Measurements from ENCODE around the gene RARA.
"Not testable (repeated sequence)": the region's sequence is repeated elsewhere in the genome, so short reads cannot be mapped to it uniquely, and the experiment has no call there.

Gene RARA

DNA sequence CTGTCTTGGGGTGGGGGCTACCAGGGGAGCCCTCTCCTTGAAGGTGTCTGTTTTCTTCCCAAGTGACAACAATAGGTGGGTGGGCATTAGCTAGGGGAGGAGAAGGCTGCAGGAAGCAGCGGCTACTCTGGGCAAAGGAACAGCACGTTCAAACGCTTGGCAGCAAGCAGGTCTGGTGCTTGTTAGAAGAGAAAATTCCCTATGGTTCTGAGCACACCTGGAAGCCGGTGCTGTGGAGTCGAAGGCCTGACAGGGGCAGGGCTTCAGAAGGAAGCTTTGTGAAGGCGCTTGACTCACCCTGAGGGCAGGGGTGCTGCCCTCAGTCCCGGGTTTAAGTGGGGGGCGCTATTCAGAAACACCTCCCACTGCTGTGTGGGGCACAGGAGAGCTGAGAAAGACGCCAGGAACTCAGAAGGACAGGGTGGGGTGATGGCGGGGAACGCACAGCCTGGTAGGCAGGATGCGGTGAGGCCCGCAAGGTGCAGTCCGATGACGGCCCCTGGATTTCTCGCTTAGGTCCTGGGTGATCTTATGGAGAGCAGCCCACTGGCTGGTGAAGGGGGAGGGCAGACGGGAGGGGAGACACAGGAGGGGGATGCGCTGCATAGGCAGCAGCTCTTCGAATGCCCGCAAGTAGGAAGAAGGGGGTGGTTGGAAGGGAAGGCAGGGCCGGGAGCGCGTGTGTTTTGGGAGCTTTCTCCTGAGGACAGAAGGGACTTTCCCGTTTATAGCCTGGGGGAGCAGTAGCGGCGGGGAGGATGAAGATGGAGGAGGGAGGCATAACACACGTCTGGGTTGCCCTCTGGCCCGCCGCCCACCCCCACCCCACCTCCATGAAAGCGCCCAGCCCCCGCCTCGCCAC, 52.3 kb downstream of the RARA start:
- DNase-seq: no peak

DNA sequence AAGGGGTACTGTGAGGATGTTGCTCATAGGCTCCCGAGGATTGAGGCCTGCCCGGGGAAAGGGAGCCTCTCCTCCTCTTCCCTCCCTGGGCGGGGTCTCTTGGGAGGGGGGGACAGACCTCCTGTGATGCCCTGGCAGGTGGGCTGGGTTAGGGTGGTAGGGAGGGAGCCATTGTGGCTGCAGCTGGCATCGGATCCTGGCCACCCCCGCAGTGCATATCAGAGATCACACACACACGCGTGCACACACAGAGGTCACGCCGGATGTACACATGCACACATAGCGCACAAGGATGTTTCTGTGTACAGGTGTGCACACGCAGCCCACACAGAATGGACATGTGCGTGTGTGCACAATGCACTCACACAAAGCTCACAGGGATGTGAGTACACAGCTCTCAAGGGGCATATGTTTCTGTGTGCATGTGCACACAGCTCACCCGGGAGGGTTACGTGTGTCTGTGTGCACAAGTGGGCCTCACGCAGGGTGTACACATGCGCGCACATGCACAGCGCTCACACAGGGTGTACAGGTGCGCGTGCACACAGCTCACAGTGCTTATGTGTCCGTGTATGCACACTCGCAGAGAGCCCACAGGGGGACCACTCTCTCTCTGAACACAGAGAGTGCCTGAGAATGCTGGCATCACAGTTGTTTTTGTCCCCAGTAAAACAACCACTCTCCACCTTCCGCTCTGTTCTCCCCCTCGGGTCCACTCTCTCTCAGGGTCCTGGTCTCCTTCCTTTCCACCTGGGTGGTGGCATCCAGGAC, 53.1 kb downstream of the RARA start:
- DNase-seq: no peak

DNA sequence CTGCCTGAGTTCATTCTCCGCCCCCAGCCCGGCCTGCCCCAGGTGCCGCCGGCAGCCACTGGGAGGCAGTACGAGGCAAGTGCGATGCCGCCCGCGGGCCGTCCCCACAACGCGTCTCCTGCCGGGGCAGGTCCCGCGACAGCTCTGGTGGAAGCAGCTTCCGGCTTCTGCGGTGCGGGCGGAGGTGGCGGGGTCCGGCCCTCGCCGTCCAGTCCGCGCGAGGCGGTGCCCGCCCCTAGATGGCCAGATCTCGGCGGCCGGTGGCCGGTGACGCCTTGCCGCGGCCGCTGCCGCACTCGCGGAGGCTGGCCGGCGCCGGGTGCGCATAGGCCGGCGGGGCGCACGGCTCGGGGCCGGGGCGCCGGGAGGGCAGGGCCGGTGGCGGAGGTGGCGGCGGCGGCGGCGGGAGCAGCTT, 53.7 kb downstream of the RARA start:
- no peak for DNase-seq

DNA sequence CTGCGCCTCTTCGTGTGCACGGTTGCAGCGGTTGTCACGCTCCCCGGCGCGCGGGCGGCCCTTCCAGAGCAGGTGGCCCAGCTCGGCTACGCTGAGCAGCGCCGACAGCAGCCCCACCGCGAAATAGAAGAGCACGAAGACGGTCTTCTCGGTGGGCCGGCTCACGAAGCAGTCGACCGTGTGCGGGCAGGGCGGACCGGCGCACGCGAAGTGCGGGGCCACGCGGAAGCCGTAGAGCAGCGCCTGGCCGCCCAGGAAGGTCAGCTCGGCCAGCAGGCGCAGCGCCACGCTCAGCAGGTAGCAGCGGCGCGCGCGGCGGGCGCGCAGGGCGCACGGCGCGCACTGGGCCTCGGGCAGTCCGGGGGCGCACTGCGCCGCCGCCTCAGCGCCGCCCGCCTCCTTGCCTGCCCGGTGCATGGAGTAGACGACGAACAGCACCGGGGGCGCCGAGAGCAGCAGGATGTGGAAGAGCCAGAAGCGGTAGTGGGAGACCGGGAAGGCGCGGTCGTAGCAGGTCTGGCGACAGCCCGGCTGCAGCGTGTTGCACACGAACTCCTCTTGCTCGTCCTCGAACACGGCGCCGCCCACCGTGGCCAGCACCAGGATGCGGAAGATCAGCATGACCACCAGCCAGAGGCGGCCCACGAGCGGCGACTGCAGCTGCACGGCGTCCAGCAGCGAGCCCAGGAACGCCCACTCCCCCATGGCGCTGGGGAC, 54.3 kb downstream of the RARA start:
- DNase-seq: no peak

DNA sequence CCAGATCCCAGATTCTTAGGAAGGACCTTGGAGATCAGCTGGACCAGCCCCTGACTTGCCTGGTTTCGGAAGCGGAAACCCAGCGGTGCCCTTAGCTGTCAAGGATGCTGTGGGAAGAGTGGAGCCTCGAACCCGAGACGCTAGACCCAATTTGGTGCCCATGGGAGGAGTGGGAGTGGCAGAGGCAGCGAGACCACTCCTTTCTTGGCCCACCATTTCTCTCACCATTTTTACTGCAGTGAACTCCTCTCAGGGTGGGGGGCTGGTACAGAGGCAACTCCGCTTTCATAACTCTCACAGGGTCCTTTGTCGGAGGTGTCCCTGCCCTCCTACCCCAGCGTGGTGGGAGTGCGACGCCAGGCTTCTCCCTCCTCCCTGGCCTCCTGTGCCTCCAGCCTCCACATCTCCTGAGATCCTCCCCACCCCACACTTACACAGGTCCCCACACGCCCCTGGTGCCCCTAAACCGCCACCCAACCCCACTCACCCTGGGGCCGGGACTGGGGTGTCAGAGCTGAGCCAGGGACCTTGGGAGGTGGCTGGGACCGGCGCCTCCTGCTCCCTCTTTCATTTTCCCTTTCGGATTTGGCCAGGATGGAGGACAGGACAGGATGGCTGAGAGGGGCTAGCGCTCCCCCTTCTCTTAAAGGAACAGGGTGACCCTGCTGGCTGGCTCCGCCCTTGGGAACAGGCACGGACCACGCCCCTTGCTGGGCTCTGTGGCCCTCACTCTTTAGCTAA, 55.3 kb downstream of the RARA start, which contains the start of gene GJD3:
TSS of gene GJD3 (minus strand) at position 617 of the 741 bp plus-strand sequence. CDS start 922 bp downstream, outside the sequence.
- no peak for DNase-seq

DNA sequence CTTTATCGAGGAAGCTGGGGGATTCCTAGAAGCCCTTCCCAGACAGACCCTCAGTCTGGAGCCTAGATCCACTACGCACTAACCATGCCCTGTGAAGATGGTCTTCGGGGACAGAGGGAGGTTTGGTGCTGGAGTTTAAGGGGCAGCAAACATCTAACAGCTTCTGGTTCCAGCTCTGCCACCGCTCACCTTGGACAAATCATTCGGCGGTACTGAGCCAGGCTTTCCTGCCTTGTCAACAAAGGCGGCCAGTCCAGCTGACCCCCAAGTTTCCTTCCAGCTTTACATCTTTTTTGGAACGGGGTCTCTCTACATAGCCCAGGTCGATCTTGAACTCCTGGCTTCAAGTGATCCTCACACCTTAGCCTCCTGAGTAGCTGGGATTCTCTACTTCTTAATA, 55.9 kb downstream of the RARA start:
- no peak for DNase-seq

DNA sequence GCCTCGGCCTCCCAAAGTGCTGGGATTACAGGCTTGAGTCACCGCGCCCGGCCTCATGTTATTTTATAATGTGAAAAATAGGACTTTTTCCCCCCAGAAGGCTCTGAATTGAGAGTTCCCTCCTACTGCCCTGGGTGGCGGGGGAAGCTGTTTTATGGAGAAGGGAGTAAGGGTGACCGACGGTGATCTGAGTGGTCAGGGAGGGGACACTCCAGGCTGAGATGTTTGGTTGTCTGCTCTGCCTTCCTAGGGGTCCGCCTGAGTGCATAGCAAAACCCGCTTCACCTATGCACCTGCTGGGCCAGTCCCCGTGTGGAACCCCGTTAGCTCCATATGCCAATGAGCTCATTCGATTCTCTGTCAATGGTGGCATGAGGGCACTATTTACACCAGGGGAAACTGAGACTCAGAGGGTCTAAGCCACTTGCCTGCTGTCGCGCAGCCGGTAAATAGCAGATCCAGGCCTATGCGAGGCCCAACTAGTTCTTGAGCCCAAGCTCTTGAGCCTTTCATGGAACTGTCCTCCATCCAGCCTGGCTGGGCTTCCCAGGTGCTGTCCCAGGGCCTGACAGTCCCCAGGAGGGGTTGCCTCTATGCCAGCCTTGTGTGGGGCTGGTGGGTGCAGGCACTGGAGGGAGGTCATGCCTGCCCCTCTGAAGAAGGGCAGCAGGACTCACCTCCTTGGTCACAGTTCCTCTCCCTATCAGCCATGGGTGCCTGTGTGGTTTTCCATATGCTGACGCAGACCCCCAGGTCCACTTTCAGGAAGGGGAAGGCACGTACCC, 57.3 kb downstream of the RARA start:
- DNase-seq: no peak

DNA sequence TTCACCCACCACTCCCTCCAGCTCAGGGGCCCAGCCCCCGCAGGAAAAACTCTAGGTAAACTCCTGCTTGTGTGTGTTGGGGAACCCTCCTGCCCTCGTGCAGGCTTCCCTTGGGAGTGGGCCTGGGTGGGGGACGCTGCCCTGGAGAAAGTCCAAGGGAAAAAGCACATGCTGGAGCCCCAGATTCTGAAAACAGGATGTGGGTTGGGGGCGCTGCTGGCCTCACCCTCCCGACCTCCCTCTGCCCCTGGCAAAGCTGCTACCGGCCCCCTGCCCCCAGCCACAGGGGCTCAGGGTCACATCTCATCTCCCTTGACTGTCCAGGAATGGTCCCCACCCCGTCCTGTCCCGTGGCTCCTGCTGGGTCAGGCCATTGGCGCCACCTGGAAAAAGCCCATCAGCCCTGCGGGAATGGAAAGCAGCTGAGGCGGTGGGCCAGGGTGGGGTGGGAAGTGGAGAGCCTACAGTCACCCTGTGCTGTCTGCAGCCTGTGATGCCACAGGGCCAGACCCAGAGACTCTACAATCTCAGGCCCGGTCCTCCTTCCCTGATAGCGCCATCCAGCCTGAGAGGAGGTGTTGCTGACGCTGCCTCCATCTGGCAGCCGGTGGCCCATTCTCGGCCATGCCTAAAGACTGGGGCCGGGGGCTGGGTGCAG, 58.0 kb downstream of the RARA start:
- DNase-seq: no peak

DNA sequence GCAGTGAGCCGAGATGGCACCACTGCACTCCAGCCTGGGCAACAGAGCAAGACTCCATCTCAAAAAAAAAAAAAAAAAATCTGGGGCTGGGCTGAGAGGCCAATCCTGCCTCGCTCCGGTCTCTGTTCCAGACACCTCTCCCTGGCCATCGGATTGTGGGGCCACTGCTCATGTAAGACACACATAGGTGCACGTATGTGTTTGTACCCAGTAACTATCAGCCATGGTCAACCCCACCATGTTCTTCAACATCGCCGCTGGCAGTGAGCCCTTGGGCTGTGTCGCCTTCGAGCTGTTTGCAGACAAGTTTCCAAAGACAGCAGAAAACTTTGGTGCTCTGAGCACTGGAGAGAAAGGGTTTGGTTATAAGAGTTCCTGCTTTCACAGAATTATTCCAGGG, 58.7 kb downstream of the RARA start:
- not testable (repeated sequence) for DNase-seq

DNA sequence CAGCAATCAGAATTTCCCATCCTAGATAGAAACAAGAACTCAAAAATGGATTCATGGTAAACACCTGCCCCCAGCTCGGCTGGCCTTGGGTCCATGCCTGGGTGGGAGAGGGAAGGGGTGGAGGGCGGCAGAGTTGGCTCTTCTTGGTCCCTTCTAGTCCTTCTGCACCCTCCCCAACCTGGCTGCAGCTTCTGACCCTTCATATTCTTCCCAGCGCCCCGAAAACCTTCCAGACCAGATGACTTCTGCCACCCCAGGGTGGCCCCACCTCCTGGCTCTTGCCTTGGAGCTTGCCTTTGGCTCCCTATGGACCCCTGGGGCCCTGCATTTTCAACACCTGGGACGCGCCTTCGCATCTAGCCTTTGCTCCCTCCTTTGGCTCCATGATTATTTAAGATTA, 60.9 kb downstream of the RARA start:
- no peak for DNase-seq

DNA sequence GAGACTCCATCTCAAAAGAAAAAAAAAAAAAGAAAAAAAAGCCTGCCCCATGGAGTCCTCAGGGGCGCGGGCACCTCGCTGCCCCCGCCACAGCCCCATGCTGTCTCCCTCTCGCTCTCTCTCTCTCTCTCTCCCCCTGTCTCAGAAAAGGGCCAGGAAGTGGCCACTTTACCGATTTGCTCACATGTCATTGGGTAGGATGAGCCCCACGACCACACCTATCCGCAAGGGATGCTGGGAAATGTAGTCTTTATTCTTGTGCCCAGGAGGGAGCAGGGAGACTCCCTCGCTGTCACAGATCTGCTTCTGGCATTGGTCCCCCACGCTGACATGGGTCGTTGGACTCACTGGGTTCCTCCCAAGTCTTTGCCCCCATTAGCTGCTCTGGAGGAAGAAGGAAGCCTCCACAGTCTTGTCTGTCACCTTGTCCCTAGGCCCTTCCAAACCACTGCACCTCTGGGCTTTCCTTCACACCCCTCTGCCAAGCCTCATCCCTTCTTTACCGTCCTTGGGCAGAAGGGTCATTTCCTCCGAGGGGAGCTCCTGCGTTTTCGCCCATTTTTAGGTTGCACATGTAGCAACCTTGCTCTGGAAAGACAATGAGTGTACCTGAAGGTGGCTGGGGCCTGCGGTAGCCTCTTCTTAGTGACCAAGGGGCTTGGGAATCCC, 62.4 kb downstream of the RARA start:
- no peak for DNase-seq

DNA sequence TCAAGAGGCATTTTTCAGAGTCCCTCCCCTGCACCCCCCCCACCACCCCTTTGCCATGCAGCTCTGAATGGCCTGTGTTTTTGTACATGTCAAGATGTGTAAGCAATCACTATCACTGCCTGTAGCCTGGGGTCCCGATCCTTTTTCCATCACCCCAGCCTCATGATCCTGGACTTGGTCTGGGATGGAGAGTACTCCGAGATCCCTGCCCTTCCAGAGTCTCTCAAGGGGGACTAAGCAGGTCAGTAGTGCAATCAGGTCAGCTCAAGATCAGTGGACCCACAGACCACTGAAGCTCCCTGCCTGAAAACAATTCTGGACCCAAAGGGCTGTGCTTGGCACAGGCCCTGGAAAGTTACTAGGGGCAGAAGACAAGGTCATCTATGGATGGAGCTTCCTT, 63.1 kb downstream of the RARA start:
- no peak for DNase-seq

DNA sequence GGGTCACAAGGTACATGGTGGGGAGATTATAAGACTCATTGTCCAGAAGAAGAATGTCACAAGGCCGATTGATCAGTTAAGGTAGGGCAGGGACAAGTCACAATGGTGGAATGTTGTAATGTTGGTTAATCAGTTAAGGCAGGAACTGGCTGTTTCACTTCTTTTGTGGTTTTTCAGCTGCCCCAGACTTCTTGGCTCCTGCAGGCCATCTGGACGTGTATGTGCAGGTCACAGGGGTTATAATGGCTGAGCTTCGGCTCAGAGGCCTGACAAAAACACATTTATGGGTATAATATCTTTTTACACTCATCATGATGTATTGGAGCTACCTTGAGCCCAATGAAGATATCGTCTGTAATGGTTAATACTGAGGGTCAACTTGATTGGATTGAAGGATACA, 63.7 kb downstream of the RARA start:
- not testable (repeated sequence) for DNase-seq

DNA sequence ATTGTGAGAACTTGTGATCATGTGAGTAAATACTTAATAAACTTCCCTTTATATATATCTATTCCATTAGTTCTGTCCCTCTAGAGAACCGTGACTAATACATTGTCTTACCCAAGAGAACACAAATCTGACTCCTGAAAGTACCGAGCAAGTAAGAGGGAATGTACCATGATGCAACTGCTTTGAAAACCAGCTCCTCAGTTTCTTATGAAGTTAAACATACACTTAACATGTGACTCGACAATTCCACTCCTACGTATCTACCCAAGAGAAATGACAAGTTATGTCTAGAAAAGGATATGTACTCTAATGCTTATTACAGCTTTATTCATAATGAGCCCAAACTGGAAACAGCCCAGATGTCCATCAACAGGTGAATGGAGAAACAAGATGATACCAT, 64.3 kb downstream of the RARA start:
- no peak for DNase-seq

DNA sequence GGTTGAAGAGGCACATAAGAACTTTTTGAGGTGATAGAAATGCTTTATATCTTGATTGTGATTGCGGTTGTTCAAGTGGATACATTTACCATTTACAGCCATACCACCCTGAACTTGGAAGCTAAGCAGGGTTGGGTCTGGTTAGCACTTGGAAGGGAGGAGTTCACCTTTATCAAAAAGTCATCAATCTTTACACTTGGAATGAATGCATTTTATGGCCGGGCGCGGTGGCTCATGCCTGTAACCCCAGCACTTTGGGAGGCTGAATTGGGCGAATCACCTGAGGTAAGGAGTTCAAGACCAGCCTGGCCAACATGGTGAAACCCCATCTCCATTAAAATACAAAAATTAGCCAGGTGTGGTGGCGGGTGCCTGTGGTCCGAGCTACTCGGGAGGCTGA, 65.0 kb downstream of the RARA start:
- DNase-seq: no peak

DNA sequence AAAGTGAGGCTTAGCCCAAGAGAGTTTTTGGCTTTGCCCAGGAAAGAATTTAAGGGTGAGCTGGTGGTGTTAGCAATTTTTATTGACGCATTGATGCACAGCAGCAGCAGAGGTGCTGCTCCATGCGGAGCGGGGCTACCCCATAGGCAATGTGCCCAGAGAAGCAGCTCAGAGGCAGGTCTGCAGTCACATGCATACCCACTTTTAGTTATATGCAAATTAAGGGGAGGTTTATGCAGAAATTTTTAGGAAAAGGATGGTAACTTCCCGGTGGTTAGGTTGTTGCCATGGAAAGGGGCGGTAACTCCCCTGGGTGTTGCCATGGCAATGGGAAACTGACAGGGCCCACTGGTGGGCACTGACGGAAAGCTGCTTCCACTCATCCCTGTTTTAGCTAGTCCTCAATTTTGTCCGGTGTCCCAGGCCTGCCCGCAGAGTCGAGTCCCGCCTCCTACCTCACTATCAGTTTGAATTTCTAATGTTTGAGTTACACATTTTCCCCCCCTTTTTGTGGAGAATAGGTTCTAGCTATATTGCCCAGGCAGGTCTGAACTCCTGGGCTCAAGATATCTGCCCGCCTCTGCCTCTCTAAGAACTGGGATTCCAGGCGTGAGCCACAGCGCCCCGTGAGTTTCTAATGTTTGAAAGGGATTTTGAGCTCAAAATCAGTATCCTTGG, 66.0 kb downstream of the RARA start:
- no peak for DNase-seq

DNA sequence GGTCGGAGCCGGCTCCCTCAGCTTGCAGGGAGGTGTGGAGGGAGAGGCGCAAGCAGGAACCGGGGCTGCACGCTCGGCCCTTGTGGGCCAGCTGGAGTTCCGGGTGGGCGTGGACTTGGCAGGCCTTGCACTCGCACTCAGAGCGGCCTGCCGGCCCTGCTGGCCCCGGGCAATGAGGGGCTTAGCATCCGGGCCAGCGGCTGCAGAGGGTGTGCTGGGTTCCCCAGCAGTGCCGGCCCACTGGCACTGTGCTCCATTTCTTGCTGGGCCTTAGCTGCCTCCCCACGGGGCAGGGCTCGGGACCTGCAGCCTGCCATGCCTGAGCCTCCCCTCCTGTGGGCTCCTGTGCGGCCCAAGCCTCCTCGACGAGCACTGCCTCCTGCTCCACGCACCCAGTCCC, 66.8 kb downstream of the RARA start:
- DNase-seq: not testable (repeated sequence)

DNA sequence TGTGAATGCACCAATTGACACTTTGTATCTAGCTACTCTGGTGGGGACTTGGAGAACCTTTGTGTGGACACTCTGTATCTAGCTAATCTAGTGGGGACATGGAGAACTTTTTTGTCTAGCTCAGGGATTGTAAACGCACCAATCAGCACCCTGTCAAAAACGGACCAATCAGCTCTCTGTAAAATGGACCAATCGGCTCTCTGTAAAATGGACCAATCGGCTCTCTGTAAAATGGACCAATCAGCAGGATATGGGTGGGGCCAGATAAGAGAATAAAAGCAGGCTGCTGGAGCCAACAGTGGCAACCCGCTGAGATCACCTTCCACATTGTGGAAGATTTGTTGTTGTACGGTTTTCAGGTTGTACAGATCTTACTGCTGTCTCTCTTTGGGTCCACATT, 67.6 kb downstream of the RARA start:
- not testable (repeated sequence) for DNase-seq

DNA sequence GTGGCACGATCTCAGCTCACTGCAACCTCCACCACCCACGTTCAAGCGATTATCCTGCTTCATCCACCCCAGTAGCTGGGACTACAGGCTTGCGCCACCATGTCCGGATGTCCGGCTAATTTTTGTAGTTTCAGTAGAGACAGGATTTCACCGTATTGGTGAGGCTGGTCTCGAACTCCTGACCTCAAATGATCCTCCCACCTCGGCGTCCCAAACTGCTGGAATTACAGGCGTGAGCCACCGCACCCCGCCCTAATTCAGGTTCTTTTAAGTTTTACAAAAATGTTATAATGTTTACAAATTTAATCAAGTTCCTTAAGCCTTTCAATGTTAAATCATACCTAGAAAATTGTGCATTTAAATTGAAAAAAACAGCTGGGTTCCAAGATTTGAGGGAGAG, 68.9 kb downstream of the RARA start:
- DNase-seq: no peak

DNA sequence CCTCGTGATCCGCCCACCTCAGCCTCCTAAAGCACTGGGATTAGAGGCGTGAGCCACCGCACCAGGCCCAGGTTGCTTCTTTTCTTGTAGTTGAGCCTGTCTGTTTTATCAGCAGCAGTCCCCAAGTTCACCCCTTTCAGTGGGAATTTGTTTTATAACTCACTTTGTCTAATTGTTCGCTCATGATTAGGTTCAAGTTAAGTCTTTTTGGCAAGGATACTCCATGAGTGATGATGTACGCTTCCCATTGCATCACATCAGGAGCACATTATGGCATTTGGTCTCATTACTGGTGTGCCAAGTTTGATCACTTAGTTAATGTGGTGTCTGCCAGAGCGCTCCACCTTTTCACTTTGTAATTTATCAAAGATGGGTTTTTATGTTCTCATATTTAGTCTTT, 70.0 kb downstream of the RARA start:
- DNase-seq: no peak

All from NCI-H187 (cell line).